Measurements from ENCODE around the gene SHISAL1.

- no peak for TF ChIP-seq CTCF (IDR thresholded peaks at IDR 0.05; ENCODE audit: low read depth, low read length)
- TF ChIP-seq EZH2phosphoT487 (IDR thresholded peaks at IDR 0.05; ENCODE audit: low read depth), result no peak
Observed at GRCh38 chr22:44301039-44301438, 11.7 kb downstream of the SHISAL1 start.

Data from OCI-LY3 (cell line).